ENCODE results near the gene CCDC85A.

DNA sequence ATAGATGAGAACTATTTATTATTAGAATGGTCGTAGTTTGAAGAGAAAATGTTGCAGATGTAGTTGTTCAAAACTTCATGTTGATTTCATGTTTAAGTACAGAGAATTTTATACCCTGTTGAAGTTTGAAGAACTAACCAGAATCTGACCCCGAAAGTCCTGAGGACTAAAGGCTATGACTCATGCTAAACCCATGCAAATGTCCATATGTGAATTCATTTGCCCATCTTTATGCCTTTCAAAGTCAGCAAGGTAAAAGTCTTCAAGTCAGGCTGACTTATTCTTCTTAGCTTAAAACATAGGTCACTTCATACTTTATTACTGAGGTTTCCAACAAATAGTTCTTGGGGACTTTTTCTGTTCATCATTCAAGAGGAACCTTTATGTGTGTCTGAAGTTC is 185.5 kb downstream of the CCDC85A start:
- TF ChIP-seq CTCF (conservative IDR thresholded peaks at IDR 0.05; ENCODE audit: low read depth, low read length): no peak
- no peak for TF ChIP-seq EZH2 (IDR thresholded peaks at IDR 0.05; ENCODE audit: low read length, unreplicated experiment)
- no peak for TF ChIP-seq EZH2phosphoT487 (IDR thresholded peaks at IDR 0.05; ENCODE audit: borderline replicate concordance, low read length)
